OCI-LY3 (cell line): ENCODE data around the gene AGPAT3.

Experiments used
- H2AFZ ChIP-seq: fragments of 200-600, 300-600 bp; shearing (Covaris generic); 2 replicates; pipeline ENCODE4 v1.6.0; 2014; ENCODE audit warnings: antibody characterized with exemption, low read depth, low read length
- H3K27ac ChIP-seq: fragments of 200-600, 300-600 bp; sonication (generic); 2 replicates; pipeline ENCODE4 v1.5.1; 2014; ENCODE audit warnings: mild to moderate bottlenecking, low read length, moderate library complexity, mixed read lengths
- H3K27me3 ChIP-seq: fragments of 200-600, 300-600 bp; sonication (generic); 2 replicates; pipeline ENCODE4 v1.6.1; 2014; ENCODE audit warnings: low read depth, low read length, mixed read lengths
- H3K36me3 ChIP-seq: fragments of 200-600, 300-600 bp; sonication (generic); replicated peaks from 2 replicates; pipeline ENCODE3; 2014; ENCODE audit warnings: low read depth, low read length, mixed read lengths
- H3K4me1 ChIP-seq: fragments of 300-600, 200-600 bp; sonication (generic); 2 replicates; pipeline ENCODE4 v1.6.1; 2014; ENCODE audit warnings: low read length, mixed read lengths
- H3K4me2 ChIP-seq: fragments of 200-600, 300-600 bp; sonication (generic); 2 replicates; pipeline ENCODE4 v1.6.1; 2014; ENCODE audit warnings: low read length, mixed read lengths
- H3K4me3 ChIP-seq: fragments of 300-600, 200-600 bp; sonication (generic); 2 replicates; pipeline ENCODE4 v1.5.1; 2014; ENCODE audit warnings: antibody characterized with exemption, mild to moderate bottlenecking, low read length, moderate library complexity
- H3K79me2 ChIP-seq: fragments of 300-600, 200-600 bp; shearing (Covaris generic); 2 replicates; pipeline ENCODE4 v1.6.1; 2014; ENCODE audit warnings: mild to moderate bottlenecking, low read length, mixed read lengths
- H3K9ac ChIP-seq: fragments of 300-600, 200-600 bp; shearing (Covaris generic); 2 replicates; pipeline ENCODE4 v1.6.0; 2014; ENCODE audit warnings: mild to moderate bottlenecking, low read length, moderate library complexity
- H3K9me3 ChIP-seq: fragments of 200-600, 300-600 bp; shearing (Covaris generic); 2 replicates; pipeline ENCODE4 v1.6.1; 2014; ENCODE audit warnings: low read length, mixed read lengths; ENCODE audit not compliant: insufficient read depth
- H4K20me1 ChIP-seq: fragments of 200-600, 300-600 bp; sonication (generic); 2 replicates; pipeline ENCODE4 v1.6.1; 2016; ENCODE audit warnings: low read length, mixed read lengths; ENCODE audit not compliant: insufficient read depth
- EZH2phosphoT487 ChIP-seq: fragments of 200-600 bp; shearing (Covaris generic); IDR thresholded peaks from 2 replicates; pipeline ENCODE4 v1.6.1; 2018; ENCODE audit warnings: antibody characterized with exemption, mixed run types, low read depth
- TF ChIP-seq, protein P1 (sequence below): fragments of 200-600, 300-600 bp; sonication (generic); IDR thresholded peaks from 2 replicates; pipeline ENCODE4 v1.5.1; 2014; ENCODE audit warnings: antibody characterized with exemption, low read length, low read depth

The AGPAT3 gene

DNA sequence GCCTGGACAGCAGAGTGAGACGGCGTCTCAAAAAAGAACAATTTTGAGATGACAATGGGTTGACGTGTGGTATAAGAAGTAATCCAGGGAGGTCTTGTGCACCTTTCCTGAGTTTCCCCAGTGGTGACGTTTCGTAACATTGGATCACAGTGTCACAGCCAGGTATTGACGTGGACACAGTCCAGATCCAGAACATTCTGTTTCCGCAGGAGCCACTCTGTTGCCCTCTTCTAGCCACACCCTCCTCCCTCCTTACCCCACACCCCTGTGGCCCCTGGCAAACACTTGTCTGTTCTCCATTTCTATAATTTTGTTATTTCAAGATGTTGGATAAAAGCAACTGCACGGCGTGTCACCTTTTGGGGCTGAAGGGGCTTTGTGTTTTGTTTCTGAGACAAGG is 140.6 kb downstream of the AGPAT3 start:
- Histone ChIP-seq H3K79me2 (no peaks in the 10 kb centered on the region), H3K9ac (no peak overlapping the region), H3K4me1 (no peaks in the 10 kb centered on the region), H2AFZ (no peak overlapping the region), H3K27ac (no peak overlapping the region), H3K36me3 (no peaks in the 10 kb centered on the region), H3K4me3 (no peak overlapping the region), H3K9me3 (no peaks in the 10 kb centered on the region), H3K27me3 (no peaks in the 10 kb centered on the region), H3K4me2 (no peak overlapping the region), H4K20me1 (no peaks in the 10 kb centered on the region)
- no peak for TF ChIP-seq EZH2phosphoT487
- TF ChIP-seq, protein P1, sequence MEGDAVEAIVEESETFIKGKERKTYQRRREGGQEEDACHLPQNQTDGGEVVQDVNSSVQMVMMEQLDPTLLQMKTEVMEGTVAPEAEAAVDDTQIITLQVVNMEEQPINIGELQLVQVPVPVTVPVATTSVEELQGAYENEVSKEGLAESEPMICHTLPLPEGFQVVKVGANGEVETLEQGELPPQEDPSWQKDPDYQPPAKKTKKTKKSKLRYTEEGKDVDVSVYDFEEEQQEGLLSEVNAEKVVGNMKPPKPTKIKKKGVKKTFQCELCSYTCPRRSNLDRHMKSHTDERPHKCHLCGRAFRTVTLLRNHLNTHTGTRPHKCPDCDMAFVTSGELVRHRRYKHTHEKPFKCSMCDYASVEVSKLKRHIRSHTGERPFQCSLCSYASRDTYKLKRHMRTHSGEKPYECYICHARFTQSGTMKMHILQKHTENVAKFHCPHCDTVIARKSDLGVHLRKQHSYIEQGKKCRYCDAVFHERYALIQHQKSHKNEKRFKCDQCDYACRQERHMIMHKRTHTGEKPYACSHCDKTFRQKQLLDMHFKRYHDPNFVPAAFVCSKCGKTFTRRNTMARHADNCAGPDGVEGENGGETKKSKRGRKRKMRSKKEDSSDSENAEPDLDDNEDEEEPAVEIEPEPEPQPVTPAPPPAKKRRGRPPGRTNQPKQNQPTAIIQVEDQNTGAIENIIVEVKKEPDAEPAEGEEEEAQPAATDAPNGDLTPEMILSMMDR, result no peak

DNA sequence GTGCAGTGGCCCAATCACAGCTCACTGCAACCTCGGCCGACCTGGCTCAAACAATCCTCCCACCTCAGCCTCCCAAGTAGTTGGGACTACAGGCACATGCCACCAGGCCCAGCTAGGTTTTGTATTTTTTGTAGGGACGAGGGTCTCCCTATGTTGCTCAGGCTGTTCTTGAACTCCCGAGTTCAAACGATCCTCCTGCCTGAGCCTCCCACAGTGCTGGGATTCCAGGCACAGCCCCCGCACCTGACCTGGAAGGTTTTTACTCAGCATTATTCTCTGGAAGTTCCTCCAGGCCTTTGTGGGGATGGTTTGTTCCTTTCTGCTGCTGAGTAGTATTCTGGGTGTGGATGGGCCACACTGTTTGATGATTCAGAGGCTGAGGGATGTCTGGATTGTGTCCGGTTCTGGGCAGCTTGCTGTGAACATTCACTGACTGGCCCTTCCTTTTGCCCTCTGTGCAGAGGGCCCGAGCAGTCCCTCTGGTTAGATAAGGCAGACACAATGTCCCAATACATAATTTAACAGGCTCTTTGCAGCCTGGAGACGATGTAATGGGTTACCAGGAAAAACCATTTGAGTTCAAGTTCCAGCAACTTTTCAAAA is 141.1 kb downstream of the AGPAT3 start:
- Histone ChIP-seq H3K79me2 (no peaks in the 10 kb centered on the region), H3K9me3 (no peaks in the 10 kb centered on the region), H3K9ac (no peak overlapping the region), H3K27ac (no peak overlapping the region), H2AFZ (no peak overlapping the region), H3K36me3 (no peaks in the 10 kb centered on the region), H4K20me1 (no peaks in the 10 kb centered on the region), H3K27me3 (no peaks in the 10 kb centered on the region), H3K4me3 (no peak overlapping the region), H3K4me1 (peaks cover 3% of the 10 kb centered on the region), H3K4me2 (no peak overlapping the region)
- no peak for TF ChIP-seq EZH2phosphoT487
- TF ChIP-seq, protein P1, result no peak

DNA sequence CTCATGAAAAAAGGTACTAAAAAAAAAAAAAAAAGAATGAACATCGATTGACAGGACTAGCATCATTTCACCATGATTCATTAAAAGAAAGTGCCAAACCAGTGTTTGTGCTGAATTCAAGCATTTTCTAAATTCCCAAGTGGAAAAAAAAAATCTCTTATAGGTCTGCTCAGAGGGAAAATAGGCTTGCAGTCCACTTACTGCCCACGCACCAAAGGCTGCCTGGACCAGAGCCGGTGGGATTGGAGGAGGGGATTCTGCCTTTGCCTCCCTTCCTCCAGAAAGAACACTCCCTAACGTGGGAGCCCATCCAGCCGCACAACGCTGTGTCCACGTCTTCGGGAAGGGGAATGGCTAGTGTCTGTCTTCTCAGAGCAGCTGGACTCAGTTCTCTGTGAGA is 141.6 kb downstream of the AGPAT3 start:
- Histone ChIP-seq H3K36me3 (no peaks in the 10 kb centered on the region), H3K27me3 (no peaks in the 10 kb centered on the region), H3K9me3 (no peaks in the 10 kb centered on the region), H3K4me3 (no peak overlapping the region), H2AFZ (no peak overlapping the region), H3K79me2 (no peaks in the 10 kb centered on the region; the same call in 1 of the 2 replicates), H3K4me2 (no peak overlapping the region), H3K9ac (no peak overlapping the region), H3K27ac (no peak overlapping the region), H3K4me1 (peaks cover 5% of the 10 kb centered on the region), H4K20me1 (no peaks in the 10 kb centered on the region)
- no peak for TF ChIP-seq EZH2phosphoT487
- TF ChIP-seq, protein P1, result no peak

DNA sequence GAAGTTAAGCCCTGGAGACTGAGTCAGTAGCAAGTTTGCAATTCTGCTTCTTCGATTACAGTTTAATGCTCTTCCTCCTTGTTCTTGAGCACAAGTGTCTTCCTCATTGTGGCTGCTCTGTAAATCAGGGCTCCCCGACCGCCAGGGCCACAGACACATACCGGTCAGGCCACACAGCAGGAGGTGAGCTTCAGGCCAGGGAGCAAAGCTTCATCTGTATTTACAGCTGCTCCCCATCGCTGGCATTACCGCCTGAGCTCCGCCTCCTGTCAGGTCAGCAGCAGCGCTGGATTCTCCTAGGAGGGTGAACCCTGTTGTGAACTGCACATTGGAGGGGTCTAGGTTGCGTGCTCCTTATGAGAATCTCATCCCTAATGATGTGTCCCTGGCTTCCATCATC is 145.4 kb downstream of the AGPAT3 start:
- Histone ChIP-seq H3K9ac (no peak overlapping the region), H3K27ac (no peak overlapping the region), H3K27me3 (no peaks in the 10 kb centered on the region), H3K4me2 (no peak overlapping the region), H3K36me3 (no peaks in the 10 kb centered on the region), H4K20me1 (no peaks in the 10 kb centered on the region), H3K4me3 (no peak overlapping the region), H3K4me1 (peaks cover 25% of the 10 kb centered on the region), H3K79me2 (peaks cover 32% of the 10 kb centered on the region), H2AFZ (no peak overlapping the region), H3K9me3 (no peaks in the 10 kb centered on the region)
- TF ChIP-seq, protein P1, result no peak
- TF ChIP-seq EZH2phosphoT487, result no peak
